ENCODE results near the gene REP15.
A peak's percentile ranks its signal among the peaks of the same experiment; 100 is the strongest.

DNA sequence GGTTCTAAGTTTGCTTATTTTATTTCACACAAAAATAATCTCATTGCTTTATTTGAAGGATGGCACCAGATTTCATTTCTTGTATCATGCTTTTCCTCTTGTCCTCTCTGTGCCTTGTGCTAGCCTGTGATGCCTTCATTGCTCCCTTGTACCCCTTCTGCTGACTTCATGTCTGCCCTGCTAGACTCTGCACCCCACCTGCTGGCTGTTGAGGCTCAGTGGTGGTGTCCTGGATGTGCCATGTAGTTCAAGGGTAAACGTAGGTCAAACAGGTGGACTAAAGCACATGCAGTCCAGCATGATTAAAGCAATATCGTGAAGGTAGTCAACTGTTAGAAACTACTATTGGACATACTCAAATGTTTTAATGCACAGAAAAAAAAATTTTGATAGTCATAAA is 36.0 kb downstream of the REP15 start:
- no peak for TF ChIP-seq EZH2 (IDR thresholded peaks at IDR 0.05; ENCODE audit: borderline replicate concordance, low read length)
- TF ChIP-seq, protein P1, sequence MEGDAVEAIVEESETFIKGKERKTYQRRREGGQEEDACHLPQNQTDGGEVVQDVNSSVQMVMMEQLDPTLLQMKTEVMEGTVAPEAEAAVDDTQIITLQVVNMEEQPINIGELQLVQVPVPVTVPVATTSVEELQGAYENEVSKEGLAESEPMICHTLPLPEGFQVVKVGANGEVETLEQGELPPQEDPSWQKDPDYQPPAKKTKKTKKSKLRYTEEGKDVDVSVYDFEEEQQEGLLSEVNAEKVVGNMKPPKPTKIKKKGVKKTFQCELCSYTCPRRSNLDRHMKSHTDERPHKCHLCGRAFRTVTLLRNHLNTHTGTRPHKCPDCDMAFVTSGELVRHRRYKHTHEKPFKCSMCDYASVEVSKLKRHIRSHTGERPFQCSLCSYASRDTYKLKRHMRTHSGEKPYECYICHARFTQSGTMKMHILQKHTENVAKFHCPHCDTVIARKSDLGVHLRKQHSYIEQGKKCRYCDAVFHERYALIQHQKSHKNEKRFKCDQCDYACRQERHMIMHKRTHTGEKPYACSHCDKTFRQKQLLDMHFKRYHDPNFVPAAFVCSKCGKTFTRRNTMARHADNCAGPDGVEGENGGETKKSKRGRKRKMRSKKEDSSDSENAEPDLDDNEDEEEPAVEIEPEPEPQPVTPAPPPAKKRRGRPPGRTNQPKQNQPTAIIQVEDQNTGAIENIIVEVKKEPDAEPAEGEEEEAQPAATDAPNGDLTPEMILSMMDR (IDR thresholded peaks at IDR 0.05; ENCODE audit: low read length): peak; percentile 42; the same call in 1 of the 2 replicates
